Mesenteric fat pad (tissue), 1 donor: ENCODE results near the gene FAP. TPM values are rescaled to one million over a fixed set of nuclear protein-coding genes. Genes with fewer than 3 reads are reported as not detected.

Experiments used
- DNase-seq: peaks from one replicate; pipeline ENCODE4 v3.0.0-alpha.2; 2020; ENCODE audit warnings: low spot score
- total RNA-seq: library from RNA; stranded (reverse); fragmentation: NEBNext Ultra II Directional; extraction: Animal tissue kit (Norgen Biotek cat#: 25700); gene quantifications from one replicate; pipeline ENCODE4 v1.2.1, GENCODE V29; 2021
- donor health status: DM: yes; HTN: yes; CAD: no.

The FAP gene
- total RNA-seq, 1 donor from 2014 or later: 24.7 TPM

- no peak for DNase-seq
Measured at GRCh38 chr2:162242586-162243280, 512 bp downstream of the FAP start.

DNA sequence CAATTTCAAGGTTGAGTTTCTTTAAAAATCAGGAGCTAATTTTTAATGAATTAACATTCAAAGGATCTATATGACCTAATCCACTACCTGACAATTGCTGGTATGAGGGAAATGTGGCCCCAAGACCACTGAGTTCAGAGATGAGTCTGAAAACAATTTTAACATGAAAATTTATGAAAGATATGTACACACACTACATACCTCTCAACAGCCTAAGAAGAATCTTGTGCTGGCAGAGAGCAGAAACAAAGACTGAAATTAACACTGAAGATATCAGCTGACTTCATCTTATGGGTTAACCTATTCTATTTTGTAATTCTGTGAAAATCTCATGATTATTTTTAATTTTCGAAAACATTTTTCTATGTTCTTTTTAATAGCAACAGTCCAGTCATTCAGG, 1.7 kb downstream of the FAP start:
- no peak for DNase-seq

DNA sequence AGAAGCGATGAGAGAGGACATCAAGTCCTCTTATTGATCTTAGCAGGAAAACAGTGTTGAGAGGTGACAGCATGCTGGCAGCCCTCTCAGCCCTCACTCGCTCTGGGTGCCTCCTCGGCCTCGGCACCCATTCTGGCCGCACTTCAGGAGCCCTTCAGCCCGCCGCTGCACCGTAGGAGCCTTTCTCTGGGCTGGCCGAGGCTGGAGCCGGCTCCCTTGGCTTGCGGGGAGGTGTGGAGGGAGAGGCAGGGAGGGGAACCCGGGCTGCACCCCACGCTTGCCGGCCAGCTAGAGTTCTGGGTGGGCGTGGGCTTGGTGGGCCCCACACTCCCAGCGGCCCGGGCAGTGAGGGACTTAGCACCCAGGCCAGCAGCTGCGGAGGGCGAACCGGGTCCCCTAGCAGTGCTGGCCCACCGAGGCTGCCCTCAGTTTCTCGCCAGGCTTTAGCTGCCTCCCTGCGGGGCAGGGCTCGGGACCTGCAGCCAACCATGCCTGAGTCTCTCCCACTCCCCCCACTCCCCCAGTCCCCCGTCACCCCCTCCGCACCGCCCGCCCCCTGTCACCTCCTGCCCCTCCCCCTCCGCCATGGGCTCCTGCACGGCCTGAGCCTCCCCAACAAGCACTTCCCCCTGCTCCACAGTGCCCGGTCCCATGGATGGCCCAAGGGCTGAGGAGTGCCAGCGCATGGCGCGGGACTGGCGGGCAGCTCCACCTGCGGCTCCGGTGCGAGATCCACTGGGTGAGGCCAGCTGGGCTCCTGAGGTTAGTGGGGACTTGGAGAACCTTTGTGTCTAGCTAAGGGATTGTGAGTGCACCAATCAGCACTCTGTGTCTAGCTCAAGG, 8.4 kb downstream of the FAP start:
- no peak for DNase-seq

DNA sequence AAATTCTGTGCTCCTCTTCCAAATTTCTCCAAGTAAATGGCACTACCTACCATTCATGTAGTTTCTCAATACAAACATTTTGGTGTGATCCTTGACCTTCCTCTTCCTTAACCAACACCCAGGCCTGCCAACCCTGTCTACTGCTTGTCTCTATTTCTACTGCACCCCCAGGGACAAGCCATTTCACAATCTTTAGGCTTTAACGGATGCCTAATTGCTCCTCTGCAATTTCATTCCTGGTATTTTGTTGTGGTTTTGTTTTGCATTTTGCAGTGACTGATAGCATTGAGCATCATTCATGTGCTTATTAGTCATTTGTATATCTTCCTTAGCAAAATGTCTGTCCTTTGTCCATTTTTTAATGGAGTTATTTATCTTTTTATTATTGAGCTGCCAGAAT, 10.0 kb downstream of the FAP start:
- DNase-seq: no peak

DNA sequence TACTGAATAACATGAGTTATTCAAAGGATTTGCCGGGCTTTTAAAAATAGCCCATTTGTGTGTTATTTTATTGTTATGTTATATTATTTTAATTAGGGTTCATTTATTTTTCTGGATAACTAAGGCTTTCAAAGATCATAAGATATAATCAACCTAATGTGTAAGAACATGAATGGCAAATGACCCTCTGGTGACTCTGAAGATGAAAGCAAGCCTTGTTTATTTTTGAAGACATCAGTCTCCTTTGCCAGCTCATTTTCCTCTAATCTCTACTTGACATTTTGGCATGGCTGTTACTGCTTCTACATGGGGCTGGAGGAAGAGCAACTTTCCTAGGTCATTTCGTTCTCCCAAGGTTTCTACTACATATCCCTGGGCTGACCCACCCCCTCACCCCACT, 10.6 kb downstream of the FAP start:
- DNase-seq: no peak

- DNase-seq: no peak
Measured at GRCh38 chr2:162232027-162232426, 11.2 kb downstream of the FAP start.

- DNase-seq: no peak
Measured at GRCh38 chr2:162230761-162231160, 12.5 kb downstream of the FAP start.

DNA sequence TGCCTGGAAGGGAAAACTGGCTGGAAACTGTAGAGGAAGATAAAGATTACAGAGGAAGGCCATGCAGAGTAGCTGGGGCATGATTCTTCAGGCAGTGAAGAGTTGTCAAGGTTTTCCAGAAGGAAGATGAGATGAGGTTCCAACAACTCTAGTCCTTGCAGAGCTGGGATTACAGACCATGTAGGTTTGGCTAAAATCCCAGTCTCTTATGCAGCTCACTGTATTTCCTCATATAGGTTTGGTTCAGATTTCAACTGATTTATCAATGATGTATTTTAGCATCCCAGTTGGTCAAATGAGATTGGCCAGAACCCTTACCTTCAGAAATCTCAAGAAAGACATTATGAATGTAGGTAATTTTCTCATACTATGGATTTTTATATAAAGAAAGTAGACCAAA, 16.4 kb downstream of the FAP start:
- no peak for DNase-seq

DNA sequence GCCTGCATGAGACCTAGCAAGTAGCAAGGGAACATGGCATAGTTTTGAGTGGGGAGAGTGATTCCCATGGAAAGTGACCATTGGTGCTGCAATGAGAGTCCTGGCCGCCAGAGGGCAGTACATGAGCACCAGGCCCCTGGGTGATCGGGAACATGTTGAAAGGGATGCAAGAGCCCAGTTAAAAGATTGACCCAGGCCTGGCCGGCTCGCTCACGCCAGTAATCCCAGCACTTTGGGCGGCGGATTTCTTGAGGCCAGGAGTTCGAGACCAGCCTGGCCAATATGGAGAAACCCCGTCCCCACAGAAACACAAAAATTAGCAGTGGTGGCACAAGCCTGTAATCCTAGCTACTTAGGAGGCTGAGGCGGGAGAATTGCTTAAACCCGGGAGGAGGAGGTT, 22.2 kb downstream of the FAP start:
- peak; percentile 90 for DNase-seq

- DNase-seq: no peak
Measured at GRCh38 chr2:162220368-162220767, 22.9 kb downstream of the FAP start.

- DNase-seq: no peak
Measured at GRCh38 chr2:162219426-162219825, 23.8 kb downstream of the FAP start.

GRCh38 chr2:162217598-162217997, 25.6 kb downstream of the FAP start:
- DNase-seq: no peak

DNA sequence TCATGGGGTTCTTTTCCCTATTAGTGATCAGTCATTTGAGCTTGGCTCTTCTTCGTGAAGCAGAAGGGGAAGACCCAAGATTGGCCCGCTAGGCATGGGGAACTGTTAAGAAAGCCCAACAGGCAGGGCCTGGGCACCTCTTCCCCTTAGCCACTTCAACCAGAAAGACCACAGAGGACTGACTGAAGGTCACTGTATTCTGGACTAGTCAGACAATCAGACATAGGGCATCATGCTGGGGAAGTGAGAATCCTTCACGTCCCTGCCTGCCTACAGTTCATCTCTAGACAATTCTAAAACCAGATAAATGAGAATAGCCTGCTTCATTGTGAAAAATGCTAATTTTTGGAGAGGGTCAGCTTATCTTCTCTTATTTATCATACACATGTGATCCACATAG, 28.1 kb downstream of the FAP start:
- no peak for DNase-seq

DNA sequence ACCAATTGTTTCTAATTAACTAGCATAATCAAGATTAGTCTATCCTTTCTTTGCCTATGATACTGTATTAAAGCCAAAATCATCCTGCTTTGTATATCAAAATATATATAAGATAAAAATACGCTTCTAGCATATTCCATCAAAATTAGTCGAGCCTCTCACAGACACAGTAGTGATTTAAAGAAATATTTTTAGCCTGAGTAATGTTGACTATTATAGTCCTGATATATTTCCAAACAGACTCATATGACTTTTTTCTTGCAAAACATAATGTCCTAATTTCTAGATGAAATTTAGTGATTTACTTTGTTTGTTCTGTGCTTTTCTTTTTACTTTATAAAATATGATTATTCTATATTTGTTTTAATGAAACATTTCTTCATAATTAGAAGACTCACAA, 30.9 kb downstream of the FAP start:
- no peak for DNase-seq

GRCh38 chr2:162211732-162212131, 31.5 kb downstream of the FAP start:
- no peak for DNase-seq

DNA sequence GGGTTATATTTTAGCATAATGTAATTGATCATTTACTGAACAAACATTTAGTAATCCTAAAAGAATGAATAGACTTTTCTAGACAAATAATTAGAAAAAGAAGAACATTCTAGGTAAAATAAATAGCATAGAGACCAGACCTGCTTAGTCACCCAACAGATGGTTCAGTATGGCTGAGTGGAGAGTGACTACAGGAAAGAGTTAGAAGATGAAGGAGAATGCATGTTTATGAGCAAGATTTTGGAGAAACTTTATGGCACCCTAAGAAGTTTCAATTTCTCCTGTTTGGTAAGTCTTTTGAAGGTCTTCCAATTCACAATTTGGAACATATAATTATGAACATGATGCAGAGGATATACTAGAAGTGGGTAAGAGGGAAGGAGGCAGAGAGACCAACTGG, 32.9 kb downstream of the FAP start:
- no peak for DNase-seq

DNA sequence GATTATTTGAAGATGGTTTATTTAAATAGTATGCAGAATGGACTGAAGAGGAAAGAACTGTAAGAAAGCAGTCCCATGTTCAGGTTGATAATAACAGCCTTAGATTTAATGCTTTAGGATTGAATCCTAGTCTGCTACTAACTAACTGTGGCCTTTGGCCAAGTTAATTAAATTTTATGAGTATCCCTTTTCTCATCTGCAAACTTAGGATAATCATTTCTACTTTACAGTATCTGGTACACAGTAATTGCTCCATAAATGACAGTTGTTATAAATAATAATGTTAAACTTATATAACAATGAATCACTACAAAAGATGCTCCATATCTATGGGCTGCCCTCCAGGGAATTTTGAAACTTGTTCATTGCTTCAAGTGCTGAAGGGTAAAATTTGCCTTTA, 41.0 kb downstream of the FAP start:
- DNase-seq: no peak

DNA sequence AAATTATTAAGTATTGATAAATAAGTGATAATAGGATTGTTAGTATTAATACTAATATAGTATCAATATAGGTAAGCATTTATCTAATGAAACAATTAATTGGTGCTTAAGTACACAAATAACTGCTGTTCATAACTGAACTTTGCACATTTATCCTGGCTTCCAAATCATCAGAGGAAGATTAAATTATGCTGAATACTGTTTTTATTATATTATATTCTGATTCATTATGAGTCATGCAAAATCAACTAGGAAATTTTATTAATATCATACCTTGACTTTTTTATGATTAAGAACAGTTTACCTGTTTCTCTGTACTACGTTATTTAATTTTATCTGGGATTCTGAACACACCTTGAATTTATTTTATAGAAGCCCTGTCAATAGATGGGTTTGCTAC, 42.6 kb downstream of the FAP start:
- DNase-seq: no peak

DNA sequence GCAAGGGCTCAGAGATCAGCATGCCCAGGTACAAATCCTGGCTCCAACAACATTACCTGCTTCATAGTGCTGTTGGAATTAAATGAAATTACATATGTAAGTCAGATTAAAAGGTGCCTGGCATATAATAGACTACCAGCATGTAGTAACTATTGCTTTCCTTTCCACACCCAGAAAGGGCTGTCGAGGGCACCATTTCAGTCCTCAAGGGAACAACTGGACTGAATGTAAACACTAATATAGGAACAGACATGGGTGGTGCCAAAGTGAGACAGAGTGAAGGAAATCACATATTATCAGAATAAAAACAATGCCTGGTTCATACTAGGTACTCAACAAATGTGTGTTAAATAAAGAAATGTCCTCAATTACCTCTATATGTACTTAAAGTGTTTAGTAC, 43.3 kb downstream of the FAP start:
- DNase-seq: no peak

DNA sequence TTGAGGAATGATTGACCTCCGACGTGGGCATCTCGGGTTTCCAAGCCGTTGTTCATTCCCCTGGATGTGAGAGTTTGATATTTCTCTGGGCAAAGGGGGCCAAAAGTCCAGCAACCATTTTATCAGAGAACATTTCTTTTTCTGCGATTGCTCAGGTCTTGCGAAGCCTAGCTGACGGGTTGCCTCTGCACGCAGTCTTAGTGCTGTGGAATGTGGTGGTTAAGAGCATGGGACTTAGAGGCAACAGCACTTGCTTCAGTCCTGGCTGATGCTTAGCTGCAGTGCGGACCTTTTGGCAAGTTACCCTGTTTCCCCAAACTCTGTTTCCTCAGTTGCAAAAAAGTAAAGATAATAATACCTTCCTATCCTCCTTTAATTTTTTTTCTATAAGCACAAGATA, 45.0 kb downstream of the FAP start:
- no peak for DNase-seq

DNA sequence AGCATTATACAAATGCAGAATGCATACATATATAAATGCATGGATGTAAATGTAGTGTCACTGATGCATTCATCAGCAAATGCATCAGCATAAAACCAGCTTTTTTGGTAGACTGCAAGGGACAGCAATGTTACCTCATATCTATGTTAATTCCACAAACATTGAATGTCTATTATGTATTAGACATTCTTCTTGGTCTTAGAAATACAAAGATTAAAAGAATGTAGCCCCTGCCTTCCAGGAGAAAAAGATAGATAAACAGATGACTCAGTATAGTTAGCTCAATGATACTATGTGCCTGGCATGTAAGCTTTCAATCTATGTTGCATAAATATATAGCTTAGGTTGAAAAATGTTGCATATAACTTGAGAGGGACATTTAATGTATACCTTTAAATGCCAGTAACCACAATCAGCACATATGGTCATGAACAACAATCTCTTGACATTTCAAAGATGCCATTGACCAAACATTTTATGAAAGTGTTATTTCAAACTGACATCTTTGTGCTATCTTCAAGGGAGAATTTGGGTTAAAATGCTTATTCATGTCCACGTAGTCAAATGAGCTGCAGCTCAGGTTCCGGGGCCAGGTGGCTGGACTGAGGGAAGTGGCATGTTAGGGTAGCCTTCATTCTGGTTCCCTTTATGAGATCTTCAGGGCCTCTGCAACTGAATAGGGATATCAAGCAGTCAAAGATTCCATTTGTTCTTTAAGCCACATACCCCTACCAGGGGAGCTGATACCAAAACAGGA, 46.0 kb downstream of the FAP start:
- DNase-seq: no peak

GRCh38 chr2:162196638-162197037, 46.6 kb downstream of the FAP start:
- DNase-seq: no peak
